GM12878 (cell line): ENCODE data around the gene UMPS. TPM values are rescaled to one million over a fixed set of nuclear protein-coding genes. Genes with fewer than 3 reads are reported as not detected.

Source experiments
- ATAC-seq: fragments of 200-7000 bp; cut with Tn5 transposase; 3 replicates; pipeline ENCODE4 v1.9.1; 2020; ENCODE audit warnings: mild to moderate bottlenecking, moderate library complexity
- BruUV-seq: library from RNA; stranded (reverse); fragments of 400-500 nt; replicated peaks from 2 replicates; lab custom pipeline; 2021; lab: Mats Ljungman, UMichigan
- CTCF ChIA-PET: fragments of 300-600 bp; sonication (Branson Sonifier 250); formaldehyde crosslinking; extraction: SDS; loops from one replicate; lab custom pipeline; 2021; ENCODE audit warnings: inconsistent platforms; lab: Yijun Ruan, JAX
- POLR2A ChIA-PET: fragments of 350-600 bp; formaldehyde crosslinking; extraction: SDS; loops from one replicate; lab custom pipeline; 2021; ENCODE audit warnings: inconsistent platforms; lab: Charles Lee
- RAD21 ChIA-PET: fragments of 300-600 bp; sonication (Branson Sonifier 250); formaldehyde crosslinking; loops from one replicate; lab custom pipeline; 2023; ENCODE audit warnings: antibody characterized with exemption; ENCODE audit not compliant: unreplicated experiment; lab: Charles Lee
- SMC1A ChIA-PET: fragments of 300-600 bp; sonication (Branson Sonifier 250); formaldehyde crosslinking; loops from one replicate; lab custom pipeline; 2023; ENCODE audit not compliant: unreplicated experiment, uncharacterized antibody; lab: Charles Lee
- DNase-seq: peaks from one replicate; pipeline ENCODE4 v3.0.0-alpha.2; 2011; ENCODE audit warnings: low read depth, low spot score
- FAIRE-seq: peaks from 3 replicates; lab custom pipeline; 2011; peaks lifted over from hg19 to GRCh38; lab: Jason Lieb, UNC
- H2AFZ ChIP-seq: 2 replicates; pipeline ENCODE4 v1.6.0; 2011; ENCODE audit warnings: low read depth, low read length, control low read depth; ENCODE audit not compliant: control insufficient read depth
- H3K27ac ChIP-seq: 2 replicates; pipeline ENCODE4 v1.5.1; 2011; ENCODE audit warnings: control low read depth; ENCODE audit not compliant: control insufficient read depth, insufficient read depth
- H3K27me3 ChIP-seq, 2 experiments: replicated peaks in 1 of 2; 2 replicates each; pipeline versions ENCODE4 v1.6.0 to v1.6.1; 2011; ENCODE audit warnings: low read length in 1 of 2; ENCODE audit not compliant: control insufficient read depth in 2 of 2, insufficient read depth in 2 of 2
- H3K36me3 ChIP-seq, 2 experiments: 2 replicates each; pipeline ENCODE4 v1.5.1; 2011; ENCODE audit warnings: low read length in 1 of 2; ENCODE audit not compliant: control insufficient read depth in 2 of 2, insufficient read depth in 2 of 2
- H3K4me1 ChIP-seq: 2 replicates; pipeline ENCODE4 v1.6.1; 2011; ENCODE audit warnings: mild to moderate bottlenecking, low read length, moderate library complexity, mixed read lengths; ENCODE audit not compliant: control insufficient read depth, insufficient read depth
- H3K4me2 ChIP-seq: 2 replicates; pipeline ENCODE4 v1.6.0; 2011; ENCODE audit warnings: control low read depth; ENCODE audit not compliant: control insufficient read depth, insufficient read depth
- H3K4me3 ChIP-seq: fragments of 200-600 bp; sonication (generic); 2 replicates; pipeline ENCODE4 v1.5.1; 2016
- H3K79me2 ChIP-seq: 2 replicates; pipeline ENCODE4 v1.6.0; 2011; ENCODE audit warnings: low read length; ENCODE audit not compliant: control insufficient read depth, insufficient read depth
- H3K9ac ChIP-seq: 2 replicates; pipeline ENCODE4 v1.8.0; 2011; ENCODE audit warnings: low read length, control low read depth, mixed read lengths; ENCODE audit not compliant: control insufficient read depth, insufficient read depth
- H3K9me3 ChIP-seq: replicated peaks from 3 replicates; pipeline ENCODE4 v1.5.1; 2011; ENCODE audit warnings: mild to moderate bottlenecking, low read length; ENCODE audit not compliant: control insufficient read depth, insufficient read depth
- H4K20me1 ChIP-seq: 2 replicates; pipeline ENCODE4 v1.6.0; 2011; ENCODE audit not compliant: control insufficient read depth, insufficient read depth
- ATF7 ChIP-seq: fragments of 450-650 bp; IDR thresholded peaks from 2 replicates; pipeline ENCODE4 v1.6.1; 2016; ENCODE audit warnings: low read depth, mild to moderate bottlenecking
- CBX3 ChIP-seq: fragments of 200-600 bp; sonication (generic); IDR thresholded peaks from 2 replicates; pipeline ENCODE4 v1.6.1; 2016; ENCODE audit warnings: low read depth, borderline replicate concordance
- ETV6 ChIP-seq, 2 experiments: fragments of 450-650 bp in 1 of 2; IDR thresholded peaks in 1 of 2; conservative IDR thresholded peaks in 1 of 2; 2 replicates each; pipeline ENCODE4 v1.6.1; 2014; ENCODE audit warnings: antibody characterized with exemption in 1 of 2, borderline replicate concordance in 1 of 2, low read depth in 1 of 2, mild to moderate bottlenecking in 1 of 2, moderate library complexity in 1 of 2
- FOXM1 ChIP-seq: IDR thresholded peaks from 2 replicates; pipeline ENCODE4 v1.6.1; 2012; ENCODE audit warnings: low read depth, mild to moderate bottlenecking, inconsistent platforms, low read length, moderate library complexity
- HCFC1 ChIP-seq: fragments of 150-350 bp; IDR thresholded peaks from 2 replicates; pipeline ENCODE4 v1.6.1; 2014; ENCODE audit warnings: low read length
- MTA2 ChIP-seq: fragments of 450-650 bp; IDR thresholded peaks from 2 replicates; pipeline ENCODE4 v1.6.1; 2016; ENCODE audit warnings: low read depth, mild to moderate bottlenecking, moderate library complexity
- PAX5 ChIP-seq: IDR thresholded peaks from 2 replicates; pipeline ENCODE4 v1.6.1; 2011; ENCODE audit warnings: low read depth, low read length, borderline replicate concordance
- SPI1 ChIP-seq: IDR thresholded peaks from 2 replicates; pipeline ENCODE4 v1.6.1; 2011; ENCODE audit warnings: low read depth, mild to moderate bottlenecking, low read length, moderate library complexity, borderline replicate concordance; ENCODE audit not compliant: insufficient read depth
- SUPT20H ChIP-seq: IDR thresholded peaks from 2 replicates; pipeline ENCODE4 v1.6.1; 2011; ENCODE audit warnings: low read depth, mild to moderate bottlenecking, low read length, moderate library complexity, borderline replicate concordance; ENCODE audit not compliant: control insufficient read depth
- SUZ12 ChIP-seq: fragments of 200-600 bp; sonication (generic); IDR thresholded peaks from one replicate; pipeline ENCODE4 v1.6.1; 2018; ENCODE audit warnings: antibody characterized with exemption, mild to moderate bottlenecking; ENCODE audit not compliant: unreplicated experiment
- TCF7 ChIP-seq: IDR thresholded peaks from 2 replicates; pipeline ENCODE4 v1.6.1; 2014; ENCODE audit warnings: antibody characterized with exemption, borderline replicate concordance
- ZBED1 ChIP-seq: IDR thresholded peaks from 2 replicates; pipeline ENCODE4 v1.6.1; 2016; ENCODE audit warnings: borderline replicate concordance
- ZBTB40 ChIP-seq: fragments of 450-650 bp; IDR thresholded peaks from 2 replicates; pipeline ENCODE4 v1.6.1; 2016; ENCODE audit warnings: mild to moderate bottlenecking, moderate library complexity, borderline replicate concordance
- WGBS: methylation state at CpG from one replicate; pipeline ENCODE4 v1.1.6; 2016; ENCODE audit warnings: low lambda C conversion rate; ENCODE audit not compliant: insufficient replicate concordance, insufficient coverage; ENCODE audit errors: missing lambda C conversion rate; 5-methylcytosine and 5-hydroxymethylcytosine counted together
- in situ Hi-C: fragments of 300-500 bp; cut with MboI; formaldehyde crosslinking; loops from 9 replicates; pipeline ENCODE4 v1.14.3; 2018; ENCODE audit warnings: mixed read lengths
- intact Hi-C: fragments of 100-400 bp; cut with micrococcal nuclease; formaldehyde crosslinking; loops from one replicate; pipeline ENCODE4 v1.14.2; 2022; ENCODE audit not compliant: unreplicated experiment
- polyA plus RNA-seq, 11 experiments: library from polyadenylated mRNA; depleted of rRNA in 4 of 11; unstranded in 6 of 11; stranded (reverse) in 5 of 11; fragments of >200 nt; fragmentation: Nextera tagmentation in 4 of 11; fragmentation: Illumina TruSeq in 1 of 11; extraction: Ambion mirVana in 4 of 11; extraction: Trizol in 1 of 11; gene quantifications; 1 replicate in 1 of 11; 2 replicates in 10 of 11; pipeline versions ENCODE4 v1.2.1 to v1.2.3, GENCODE V29; 2011 to 2016; ENCODE audit warnings: inconsistent platforms in 2 of 11, missing spikeins in 2 of 11, low read depth in 1 of 11
- total RNA-seq, 4 experiments: library from RNA; depleted of rRNA in 3 of 4; stranded (reverse); fragments of >200 nt in 3 of 4; fragmentation: Illumina TruSeq in 1 of 4; extraction: Trizol in 1 of 4; gene quantifications; 2 replicates each; pipeline versions ENCODE4 v1.2.1 to v1.2.3, GENCODE V29; 2013 to 2021
- TF ChIP-seq, protein P1 (sequence below): IDR thresholded peaks from 2 replicates; pipeline ENCODE4 v1.6.1; 2012; ENCODE audit warnings: mild to moderate bottlenecking, low read depth, low read length

UMPS gene
- total and polyA plus RNA-seq, 10 of the 15 experiments (the other 5 are each of a cell fraction or from before 2014, with no cell fraction given), result 30.6 to 82.8 (median 49.5) TPM

- no peak for TF ChIP-seq ETV6 (conservative IDR thresholded peaks at IDR 0.05 in 1 of 2, IDR thresholded peaks at IDR 0.05 in 1 of 2; ENCODE audit: borderline replicate concordance in 1 of 2, low read depth in 1 of 2)
- no peak for TF ChIP-seq CBX3
- TF ChIP-seq, protein P1, sequence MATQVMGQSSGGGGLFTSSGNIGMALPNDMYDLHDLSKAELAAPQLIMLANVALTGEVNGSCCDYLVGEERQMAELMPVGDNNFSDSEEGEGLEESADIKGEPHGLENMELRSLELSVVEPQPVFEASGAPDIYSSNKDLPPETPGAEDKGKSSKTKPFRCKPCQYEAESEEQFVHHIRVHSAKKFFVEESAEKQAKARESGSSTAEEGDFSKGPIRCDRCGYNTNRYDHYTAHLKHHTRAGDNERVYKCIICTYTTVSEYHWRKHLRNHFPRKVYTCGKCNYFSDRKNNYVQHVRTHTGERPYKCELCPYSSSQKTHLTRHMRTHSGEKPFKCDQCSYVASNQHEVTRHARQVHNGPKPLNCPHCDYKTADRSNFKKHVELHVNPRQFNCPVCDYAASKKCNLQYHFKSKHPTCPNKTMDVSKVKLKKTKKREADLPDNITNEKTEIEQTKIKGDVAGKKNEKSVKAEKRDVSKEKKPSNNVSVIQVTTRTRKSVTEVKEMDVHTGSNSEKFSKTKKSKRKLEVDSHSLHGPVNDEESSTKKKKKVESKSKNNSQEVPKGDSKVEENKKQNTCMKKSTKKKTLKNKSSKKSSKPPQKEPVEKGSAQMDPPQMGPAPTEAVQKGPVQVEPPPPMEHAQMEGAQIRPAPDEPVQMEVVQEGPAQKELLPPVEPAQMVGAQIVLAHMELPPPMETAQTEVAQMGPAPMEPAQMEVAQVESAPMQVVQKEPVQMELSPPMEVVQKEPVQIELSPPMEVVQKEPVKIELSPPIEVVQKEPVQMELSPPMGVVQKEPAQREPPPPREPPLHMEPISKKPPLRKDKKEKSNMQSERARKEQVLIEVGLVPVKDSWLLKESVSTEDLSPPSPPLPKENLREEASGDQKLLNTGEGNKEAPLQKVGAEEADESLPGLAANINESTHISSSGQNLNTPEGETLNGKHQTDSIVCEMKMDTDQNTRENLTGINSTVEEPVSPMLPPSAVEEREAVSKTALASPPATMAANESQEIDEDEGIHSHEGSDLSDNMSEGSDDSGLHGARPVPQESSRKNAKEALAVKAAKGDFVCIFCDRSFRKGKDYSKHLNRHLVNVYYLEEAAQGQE, result no peak
- no peak for TF ChIP-seq MTA2
Observed at GRCh38 chr3:124699051-124699450, 31.2 kb upstream of the UMPS start (continued).

GRCh38 chr3:124699686-124700396 is 30.4 kb upstream of the UMPS start:
- H3K4me3 ChIP-seq, result no peak overlapping the region
- H3K4me1 ChIP-seq, result no peaks in the 10 kb centered on the region
- no peak overlapping the region for H3K4me2 ChIP-seq
- 26% methylated on average over 12 of the region's 12 CpGs for WGBS
- ChIA-PET POLR2A (no interaction called here), RAD21 (interaction anchor here (1.6 kb wide), 1 partner anchor 11 kb away, joined by 3 read pairs; no protein-coding TSS in a partner anchor), SMC1A (interaction anchor here (5.0 kb wide), 1 partner anchor 10 kb away, joined by 25 read pairs; no protein-coding TSS in a partner anchor), CTCF (interaction anchor here (1.1 to 4.4 kb wide), 5 partner anchors 11 to 201 kb away, joined by 3 to 21 read pairs (median 6); no protein-coding TSS in a partner anchor)
- no peaks in the 10 kb centered on the region; a peak in 1 of 4 replicates for H3K27me3 ChIP-seq
- H2AFZ ChIP-seq, result no peak overlapping the region
- in situ Hi-C loops, result no loop called here
- no peaks in the 10 kb centered on the region for H4K20me1 ChIP-seq
- H3K36me3 ChIP-seq, result no peaks in the 10 kb centered on the region
- H3K9ac ChIP-seq, result no peak overlapping the region
- BruUV-seq, result no TSS peak
- H3K79me2 ChIP-seq, result no peaks in the 10 kb centered on the region
- TF ChIP-seq SPI1 (no peak), ATF7 (no peak), SUZ12 (no peak), ZBED1 (no peak), FOXM1 (no peak), ZBTB40 (no peak), SUPT20H (no peak), TCF7 (no peak), HCFC1 (no peak), PAX5 (no peak), ETV6 (conservative IDR thresholded peaks at IDR 0.05 in 1 of 2, IDR thresholded peaks at IDR 0.05 in 1 of 2; ENCODE audit: borderline replicate concordance in 1 of 2, low read depth in 1 of 2) (no peak)
- TF ChIP-seq, all 136 proteins: peak for 0
- FAIRE-seq (no peak), ATAC-seq (no peak), DNase-seq (no peak)
- H3K27ac ChIP-seq, result no peak overlapping the region
- H3K9me3 ChIP-seq, result no peaks in the 10 kb centered on the region
- intact Hi-C loops, result no loop called here
